ENCODE results near the gene DYNLT2B. TPM values are rescaled to one million over a fixed set of nuclear protein-coding genes. Genes with fewer than 3 reads are reported as not detected.

The DYNLT2B gene
- total and polyA plus RNA-seq, 2 donors (not counting 1 experiment from before 2014, with no cell fraction given): 9.1 to 13.0 TPM

DNA sequence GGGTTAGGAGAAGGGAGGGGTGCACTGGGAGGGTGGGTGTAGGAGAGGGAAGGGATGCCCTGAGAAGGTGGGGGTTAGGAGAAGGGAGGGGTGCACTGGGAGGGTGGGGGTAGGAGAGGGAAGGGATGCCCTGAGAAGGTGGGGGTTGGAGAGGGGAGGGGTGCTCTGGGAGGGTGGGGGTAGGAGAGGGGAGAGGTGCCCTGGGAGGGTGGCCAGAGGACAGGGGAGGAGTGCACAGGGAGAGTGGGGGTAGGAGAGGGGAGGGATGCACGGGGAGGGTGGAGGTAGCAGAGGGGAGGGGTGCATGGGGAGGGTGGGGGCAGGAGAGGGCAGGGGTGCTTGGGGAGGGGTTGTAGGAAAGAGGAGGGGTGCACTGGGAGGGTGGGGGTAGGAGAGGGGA lies 16.9 kb upstream of the DYNLT2B start:
- no peaks in the 10 kb centered on the region for H3K36me3 ChIP-seq (ENCODE audit: control insufficient read depth, insufficient read depth, low read length)
- no peak overlapping the region for H2AFZ ChIP-seq (ENCODE audit: low read length)
- no peak overlapping the region for H3K4me2 ChIP-seq (ENCODE audit: extremely low read depth, insufficient read depth, low read length)
- DNase-seq (ENCODE audit: low read depth in 2 of 2): no peak
- H3K27ac ChIP-seq (ENCODE audit: insufficient read depth, low read length): no peak overlapping the region
- H3K27me3 ChIP-seq (ENCODE audit: control insufficient read depth, insufficient read depth, low read length): no peaks in the 10 kb centered on the region
- no peak overlapping the region for H3K4me3 ChIP-seq (replicated peaks in 1 of 4; ENCODE audit: control extremely low read depth in 1 of 4, insufficient read depth in 1 of 4, low read depth in 3 of 4, low read length in 4 of 4)
- H4K20me1 ChIP-seq (ENCODE audit: control insufficient read depth, extremely low read depth, insufficient read depth, low read length): no peaks in the 10 kb centered on the region
- H3K9ac ChIP-seq (ENCODE audit: insufficient read depth, low read length): no peak overlapping the region
- H3K4me1 ChIP-seq (ENCODE audit: control insufficient read depth, extremely low read depth, insufficient read depth, low read length): no peaks in the 10 kb centered on the region
- H3K79me2 ChIP-seq (ENCODE audit: control insufficient read depth, insufficient read depth, low read length): no peaks in the 10 kb centered on the region
- H3K9me3 ChIP-seq (ENCODE audit: control insufficient read depth, insufficient read depth, low read depth, low read length): no peaks in the 10 kb centered on the region
- TF ChIP-seq EZH2 (IDR thresholded peaks at IDR 0.05; ENCODE audit: low read length, missing control alignments): no peak
- TF ChIP-seq CTCF (conservative IDR thresholded peaks at IDR 0.05 in 1 of 2, IDR thresholded peaks at IDR 0.05 in 1 of 2; ENCODE audit: low read depth in 1 of 2, low read length in 2 of 2): no peak

GRCh38 chr3:196332168-196332567 lies 14.1 kb upstream of the DYNLT2B start:
- TF ChIP-seq CTCF (conservative IDR thresholded peaks at IDR 0.05 in 1 of 2, IDR thresholded peaks at IDR 0.05 in 1 of 2; ENCODE audit: low read depth in 1 of 2, low read length in 2 of 2): no peak
- no peak for TF ChIP-seq EZH2 (IDR thresholded peaks at IDR 0.05; ENCODE audit: low read length, missing control alignments)
- Histone ChIP-seq H3K27me3 (ENCODE audit: control insufficient read depth, insufficient read depth, low read length) (no peaks in the 10 kb centered on the region), H3K27ac (ENCODE audit: insufficient read depth, low read length) (no peak overlapping the region), H3K4me1 (ENCODE audit: control insufficient read depth, extremely low read depth, insufficient read depth, low read length) (no peaks in the 10 kb centered on the region), H3K4me3 (replicated peaks in 1 of 4; ENCODE audit: control extremely low read depth in 1 of 4, insufficient read depth in 1 of 4, low read depth in 3 of 4, low read length in 4 of 4) (no peak overlapping the region), H2AFZ (ENCODE audit: low read length) (no peak overlapping the region), H3K36me3 (ENCODE audit: control insufficient read depth, insufficient read depth, low read length) (no peaks in the 10 kb centered on the region), H3K4me2 (ENCODE audit: extremely low read depth, insufficient read depth, low read length) (no peak overlapping the region), H4K20me1 (ENCODE audit: control insufficient read depth, extremely low read depth, insufficient read depth, low read length) (no peaks in the 10 kb centered on the region), H3K79me2 (ENCODE audit: control insufficient read depth, insufficient read depth, low read length) (no peaks in the 10 kb centered on the region), H3K9ac (ENCODE audit: insufficient read depth, low read length) (no peak overlapping the region), H3K9me3 (ENCODE audit: control insufficient read depth, insufficient read depth, low read depth, low read length) (no peaks in the 10 kb centered on the region)
- DNase-seq (ENCODE audit: low read depth in 2 of 2): no peak

DNA sequence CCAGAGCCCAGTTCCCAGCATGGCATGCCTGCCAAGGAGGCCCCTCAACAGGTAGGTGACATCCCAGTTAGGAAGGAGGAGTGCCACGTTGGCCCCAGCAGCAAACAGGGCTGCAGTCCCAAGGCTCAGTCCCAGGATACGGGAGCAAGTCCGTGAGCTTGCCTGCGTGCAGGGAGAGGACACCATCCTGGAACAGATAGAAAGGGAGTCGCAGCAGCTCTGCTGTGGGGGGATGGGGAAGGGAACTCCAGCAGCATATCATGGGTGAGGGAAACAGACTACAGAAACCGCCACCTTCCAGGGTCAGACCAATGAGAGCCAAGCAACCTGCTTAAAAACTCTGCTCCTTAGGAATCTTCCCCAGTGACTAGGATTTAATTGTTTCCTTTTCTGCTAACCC lies 9.4 kb upstream of the DYNLT2B start:
- no peak overlapping the region for H3K27ac ChIP-seq (ENCODE audit: insufficient read depth, low read length)
- no peak overlapping the region for H3K4me2 ChIP-seq (ENCODE audit: extremely low read depth, insufficient read depth, low read length)
- no peak overlapping the region for H3K4me3 ChIP-seq (replicated peaks in 1 of 4; ENCODE audit: control extremely low read depth in 1 of 4, insufficient read depth in 1 of 4, low read depth in 3 of 4, low read length in 4 of 4)

More for the DNA sequence above, 9.4 kb upstream of the DYNLT2B start:
- no peak for DNase-seq (ENCODE audit: low read depth in 2 of 2)
- Histone ChIP-seq H3K27me3 (ENCODE audit: control insufficient read depth, insufficient read depth, low read length) (no peaks in the 10 kb centered on the region), H3K9me3 (ENCODE audit: control insufficient read depth, insufficient read depth, low read depth, low read length) (no peaks in the 10 kb centered on the region), H2AFZ (ENCODE audit: low read length) (peak overlapping the region; percentile 4), H4K20me1 (ENCODE audit: control insufficient read depth, extremely low read depth, insufficient read depth, low read length) (no peaks in the 10 kb centered on the region), H3K4me1 (ENCODE audit: control insufficient read depth, extremely low read depth, insufficient read depth, low read length) (no peaks in the 10 kb centered on the region), H3K9ac (ENCODE audit: insufficient read depth, low read length) (no peak overlapping the region), H3K79me2 (ENCODE audit: control insufficient read depth, insufficient read depth, low read length) (no peaks in the 10 kb centered on the region), H3K36me3 (ENCODE audit: control insufficient read depth, insufficient read depth, low read length) (no peaks in the 10 kb centered on the region)
- TF ChIP-seq EZH2 (IDR thresholded peaks at IDR 0.05; ENCODE audit: low read length, missing control alignments): no peak
- TF ChIP-seq CTCF (conservative IDR thresholded peaks at IDR 0.05 in 1 of 2, IDR thresholded peaks at IDR 0.05 in 1 of 2; ENCODE audit: low read depth in 1 of 2, low read length in 2 of 2): no peak
